Cardiac ventricle fibroblast (primary cell): Measurements from ENCODE around the gene TRUB2. TPM values are rescaled to one million over a fixed set of nuclear protein-coding genes. Genes with fewer than 3 reads are reported as not detected.

Experiments used
- total RNA-seq: library from RNA; depleted of rRNA; stranded (reverse); fragments of >200 nt; gene quantifications from 2 replicates; pipeline ENCODE4 v1.2.3, GENCODE V29; 2015

The TRUB2 gene
- 10.2 and 11.3 TPM in 2 replicates for total RNA-seq

GRCh38 chr9:128322404-128323211 lies at the start of gene TRUB2, which contains the start of gene COQ4:
Gene TRUB2 (minus strand): TSS chr9:128322447. CDS start chr9:128322408, 39 bp downstream.
Gene COQ4 (plus strand): TSS chr9:128322839. CDS start chr9:128322859, 20 bp downstream.

GRCh38 chr9:128370752-128371629 lies 48.7 kb upstream of the TRUB2 start, which contains the start of gene URM1:
Gene URM1 (plus strand): TSS chr9:128371374. CDS start chr9:128371381, 7 bp downstream.

GRCh38 chr9:128339761-128340690 lies 17.8 kb upstream of the TRUB2 start, which contains the start of gene SLC27A4:
Gene SLC27A4 (plus strand): TSS chr9:128340527. CDS start chr9:128343133, 2,606 bp downstream.

GRCh38 chr9:128276008-128276573 lies 46.2 kb downstream of the TRUB2 start, which contains the start of gene SWI5:
Gene SWI5 (plus strand): TSS chr9:128276276.

GRCh38 chr9:128275198-128276007 lies 46.8 kb downstream of the TRUB2 start, which contains the start of gene GOLGA2:
Gene GOLGA2 (minus strand): TSS chr9:128276007. CDS start chr9:128275976, 31 bp downstream.

Other genes with a start within 250 kb of the TRUB2 start
- gene PTGES2, start 194.7 kb downstream of the TRUB2 start, total RNA-seq: 39.4 and 40.7 TPM in 2 replicates
- gene LCN2, start 173.0 kb downstream of the TRUB2 start, total RNA-seq: not detected in 2 replicates
- gene BBLN, start 162.2 kb downstream of the TRUB2 start, total RNA-seq: 279 and 292 TPM in 2 replicates
- 40.2 and 45.4 TPM in 2 replicates for gene CIZ1, start 130.9 kb downstream of the TRUB2 start, total RNA-seq
- gene DNM1, start 119.1 kb downstream of the TRUB2 start, total RNA-seq: 3.6 and 5.6 TPM in 2 replicates
- gene GOLGA2, start 46.4 kb downstream of the TRUB2 start, total RNA-seq: 110 and 144 TPM in 2 replicates
- gene SWI5, start 46.2 kb downstream of the TRUB2 start, total RNA-seq: 27.2 and 35.1 TPM in 2 replicates
- 32.0 and 37.5 TPM in 2 replicates for gene COQ4, start 392 bp upstream of the TRUB2 start, total RNA-seq
- 14.7 and 21.6 TPM in 2 replicates for gene SLC27A4, start 18.1 kb upstream of the TRUB2 start, total RNA-seq
- 26.5 and 39.1 TPM in 2 replicates for gene URM1, start 48.9 kb upstream of the TRUB2 start, total RNA-seq
- 242 and 250 TPM in 2 replicates for gene CERCAM, start 98.4 kb upstream of the TRUB2 start, total RNA-seq
- gene ODF2, start 133.6 kb upstream of the TRUB2 start, total RNA-seq: 18.3 and 23.3 TPM in 2 replicates
- 11.6 and 24.1 TPM in 2 replicates for gene GLE1, start 182.3 kb upstream of the TRUB2 start, total RNA-seq
- 105 and 111 TPM in 2 replicates for gene SPTAN1, start 230.1 kb upstream of the TRUB2 start, total RNA-seq